HUDEP-2 (cell line): ENCODE data around the gene CPSF4L.
"Not testable (repeated sequence)": the region's sequence is repeated elsewhere in the genome, so short reads cannot be mapped to it uniquely, and the experiment has no call there.

Experiments used
- DNase-seq, 76 experiments: peaks; one replicate each; lab custom pipeline; 2025; ENCODE audit not compliant: unreplicated experiment in 76 of 76; lab: John Stamatoyannopoulos, UW

CPSF4L gene

GRCh38 chr17:73269791-73270190 is 8.1 kb upstream of the CPSF4L start:
- DNase-seq = no peak

GRCh38 chr17:73269329-73269615 is 7.6 kb upstream of the CPSF4L start:
- DNase-seq = no peak

GRCh38 chr17:73268582-73269328 is 7.1 kb upstream of the CPSF4L start:
- no peak for DNase-seq

GRCh38 chr17:73267648-73268537 is 6.2 kb upstream of the CPSF4L start:
- DNase-seq = no peak

GRCh38 chr17:73266796-73267195 is 5.1 kb upstream of the CPSF4L start:
- DNase-seq = no peak

- no peak for DNase-seq
Measured at GRCh38 chr17:73265646-73266640, 4.3 kb upstream of the CPSF4L start.

- not testable (repeated sequence) for DNase-seq
Measured at GRCh38 chr17:73264448-73264847, 2.8 kb upstream of the CPSF4L start.

GRCh38 chr17:73262676-73263642 is 1.3 kb upstream of the CPSF4L start:
- no peak for DNase-seq

- no peak for DNase-seq
Measured at GRCh38 chr17:73261952-73262675, 434 bp upstream of the CPSF4L start.

- no peak for DNase-seq
Measured at GRCh38 chr17:73257516-73257915, 4.2 kb downstream of the CPSF4L start.

- DNase-seq = no peak
Measured at GRCh38 chr17:73256220-73256619, 5.5 kb downstream of the CPSF4L start.

- DNase-seq = peak in 31 of 76 experiments; percentile 1 to 42 (median 21)
Measured at GRCh38 chr17:73255671-73256181, 6.0 kb downstream of the CPSF4L start.

GRCh38 chr17:73251871-73252270 is 9.8 kb downstream of the CPSF4L start:
- no peak for DNase-seq

- DNase-seq = no peak
Measured at GRCh38 chr17:73250851-73251640, 10.6 kb downstream of the CPSF4L start.

- DNase-seq = no peak
Measured at GRCh38 chr17:73249700-73250099, 12.0 kb downstream of the CPSF4L start.

- DNase-seq = no peak
Measured at GRCh38 chr17:73248532-73248931, 13.1 kb downstream of the CPSF4L start.

GRCh38 chr17:73247726-73248125 is 14.0 kb downstream of the CPSF4L start:
- no peak for DNase-seq

GRCh38 chr17:73240561-73240960 is 21.1 kb downstream of the CPSF4L start:
- DNase-seq = no peak
